ENCODE measurements around the gene PHOX2A. TPM values are rescaled to one million over a fixed set of nuclear protein-coding genes. Genes with fewer than 3 reads are reported as not detected.

Gene PHOX2A
- total RNA-seq, 4 donors from 2014 or later = not detected

DNA sequence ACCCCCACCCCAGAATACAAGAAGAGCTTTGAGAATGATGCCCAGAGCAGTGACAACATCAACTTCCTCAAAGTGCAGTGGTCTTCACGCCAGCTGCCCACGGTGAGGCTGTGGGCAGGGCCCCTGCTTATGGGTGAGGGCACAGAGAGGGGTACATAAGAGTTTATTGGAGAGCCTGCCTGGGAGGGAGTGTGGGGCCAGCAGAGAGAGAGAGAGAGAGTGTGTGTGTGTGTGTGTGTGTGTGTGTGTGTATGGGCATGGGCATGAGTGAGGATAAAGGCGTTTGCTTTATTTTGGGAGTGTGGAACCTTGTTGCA lies 9.5 kb downstream of the PHOX2A start:
- no peak for TF ChIP-seq CTCF (IDR thresholded peaks at IDR 0.05)
- DNase-seq (ENCODE audit: low spot score) (no peak), ATAC-seq (ENCODE audit: low FRiP score) (no peak)

DNA sequence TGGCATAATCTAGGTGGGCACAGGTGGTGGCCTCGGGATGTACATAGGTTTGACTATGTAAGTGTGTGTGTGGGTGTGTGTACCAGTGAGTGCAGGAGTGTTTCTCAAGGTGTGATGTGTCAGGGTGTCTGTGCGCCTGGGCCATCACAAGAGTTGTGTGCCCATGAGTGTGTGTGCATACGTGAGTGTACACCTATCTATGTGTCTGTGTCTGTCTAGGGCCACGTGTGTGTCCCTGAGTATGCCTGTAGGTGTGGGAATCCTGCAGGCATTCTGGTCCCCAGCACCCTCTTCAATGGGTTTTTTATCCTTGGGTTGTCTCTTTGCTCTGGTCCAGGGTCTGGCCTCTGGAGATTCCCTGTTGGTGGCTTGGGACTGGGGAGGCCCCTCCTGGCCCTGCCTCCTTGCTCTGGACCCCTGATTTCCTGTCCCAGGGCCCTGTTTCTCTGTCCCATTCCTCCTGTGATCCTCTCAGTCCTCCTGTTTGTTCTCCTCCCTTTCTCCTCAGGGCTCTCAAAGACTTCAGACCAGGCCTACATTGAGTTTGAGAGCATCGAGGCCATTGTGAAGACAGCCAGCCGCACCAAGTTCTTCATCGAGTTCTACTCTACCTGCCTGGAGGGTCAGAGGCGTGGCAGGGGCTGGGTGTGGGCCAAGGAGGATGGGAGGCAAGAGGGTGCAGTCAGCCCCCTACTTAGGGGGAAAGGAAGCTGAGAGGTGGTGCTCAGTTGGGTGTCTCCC lies 10.0 kb downstream of the PHOX2A start:
- no peak for TF ChIP-seq CTCF (IDR thresholded peaks at IDR 0.05)
- ATAC-seq (ENCODE audit: low FRiP score) (no peak), DNase-seq (ENCODE audit: low spot score) (no peak)

- TF ChIP-seq CTCF (IDR thresholded peaks at IDR 0.05) = no peak
- DNase-seq (ENCODE audit: low spot score) = no peak
- no peak for ATAC-seq (ENCODE audit: low FRiP score)
Observed at GRCh38 chr11:72233056-72233772, 10.8 kb downstream of the PHOX2A start.

DNA sequence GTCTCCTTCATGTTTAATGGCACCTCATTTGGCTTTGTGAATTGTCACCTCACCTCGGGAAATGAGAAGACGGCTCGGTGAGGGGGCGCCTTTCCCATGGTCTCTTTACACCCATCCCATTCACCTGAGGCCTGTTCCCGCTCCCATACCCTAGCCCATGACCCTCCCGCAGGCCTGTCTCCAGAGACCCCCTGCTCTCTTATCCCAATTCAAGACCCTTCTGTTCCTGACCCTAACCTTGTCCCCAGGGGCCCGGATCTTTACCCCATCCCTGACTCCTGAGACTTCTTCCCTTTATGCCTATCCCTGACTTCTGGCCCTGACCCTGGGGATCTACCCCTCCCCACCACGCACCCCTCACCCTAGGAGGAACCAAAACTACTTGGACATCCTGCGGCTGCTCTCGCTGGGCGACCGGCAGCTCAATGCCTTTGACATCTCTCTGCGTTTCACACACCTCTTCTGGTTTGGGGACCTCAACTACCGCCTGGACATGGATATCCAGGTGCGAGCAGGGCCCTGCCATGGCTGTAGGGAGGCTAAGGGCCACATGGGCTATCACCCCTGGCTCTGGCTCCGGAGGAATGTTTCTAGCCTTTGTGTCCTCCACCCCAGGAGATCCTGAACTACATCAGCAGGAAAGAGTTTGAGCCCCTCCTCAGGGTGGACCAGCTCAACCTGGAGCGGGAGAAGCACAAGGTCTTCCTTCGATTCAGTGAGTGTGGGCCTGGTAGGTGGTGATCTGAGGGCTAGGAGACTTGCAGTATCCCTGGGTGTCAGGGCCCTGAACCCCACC lies 11.5 kb downstream of the PHOX2A start:
- TF ChIP-seq CTCF (IDR thresholded peaks at IDR 0.05) = no peak
- ATAC-seq (ENCODE audit: low FRiP score) = no peak

GRCh38 chr11:72231396-72232259 lies 12.3 kb downstream of the PHOX2A start:
- DNase-seq (ENCODE audit: low spot score) (no peak), ATAC-seq (ENCODE audit: low FRiP score) (no peak)
- TF ChIP-seq CTCF (IDR thresholded peaks at IDR 0.05) = no peak

More for the DNA sequence above, 11.5 kb downstream of the PHOX2A start:
- no peak for DNase-seq (ENCODE audit: low spot score)

DNA sequence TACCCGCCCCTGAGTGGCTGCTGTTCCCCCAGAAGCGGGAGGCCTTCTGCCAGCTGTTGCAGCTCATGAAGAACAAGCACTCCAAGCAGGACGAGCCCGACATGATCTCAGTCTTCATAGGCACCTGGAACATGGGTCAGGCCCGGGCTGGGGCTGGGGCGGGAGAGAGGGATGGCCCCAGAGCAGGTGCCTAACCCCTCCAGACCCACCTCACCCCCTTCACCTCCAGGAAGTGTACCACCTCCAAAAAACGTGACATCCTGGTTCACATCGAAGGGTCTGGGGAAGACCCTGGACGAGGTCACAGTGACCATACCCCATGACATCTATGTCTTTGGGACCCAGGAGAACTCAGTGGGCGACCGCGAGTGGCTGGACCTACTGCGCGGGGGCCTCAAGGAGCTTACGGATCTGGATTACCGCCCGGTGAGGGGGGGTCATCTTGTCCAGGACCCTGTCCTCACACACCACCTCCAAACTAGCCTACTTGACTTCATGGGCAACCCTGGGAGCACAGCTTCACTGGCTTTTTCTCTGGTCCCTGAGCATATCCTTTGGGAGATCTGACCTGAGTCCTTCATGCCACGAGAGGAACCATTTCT lies 13.1 kb downstream of the PHOX2A start:
- ATAC-seq (ENCODE audit: low FRiP score) (no peak), DNase-seq (ENCODE audit: low spot score) (no peak)
- TF ChIP-seq CTCF (IDR thresholded peaks at IDR 0.05) = no peak
